PC-9 (cell line): ENCODE results near the gene NOD1.

Source experiments
- CTCF ChIP-seq: fragments of 200-600 bp; sonication (generic); conservative IDR thresholded peaks from 2 replicates; pipeline ENCODE4 v1.6.1; 2017; ENCODE audit warnings: mixed run types, antibody characterized with exemption, mild to moderate bottlenecking, moderate library complexity
- EZH2 ChIP-seq: fragments of 200-600 bp; sonication (generic); IDR thresholded peaks from 2 replicates; pipeline ENCODE4 v1.8.0; 2017; ENCODE audit warnings: antibody characterized with exemption, low read depth

GRCh38 chr7:30446266-30446665 lies 32.3 kb downstream of the NOD1 start:
- TF ChIP-seq CTCF, result no peak
- no peak for TF ChIP-seq EZH2
